ENCODE results near the gene SLC39A10.

GRCh38 chr2:195666113-195666712 lies 9.2 kb downstream of the SLC39A10 start:
- no peak for TF ChIP-seq POLR2A (IDR thresholded peaks at IDR 0.05; ENCODE audit: low read length)
- no peak for TF ChIP-seq GATA1 (IDR thresholded peaks at IDR 0.05; ENCODE audit: low read depth, low read length)
